ENCODE measurements around the gene EPX.
A peak's percentile ranks its signal among the peaks of the same experiment; 100 is the strongest.

EPX gene

DNA sequence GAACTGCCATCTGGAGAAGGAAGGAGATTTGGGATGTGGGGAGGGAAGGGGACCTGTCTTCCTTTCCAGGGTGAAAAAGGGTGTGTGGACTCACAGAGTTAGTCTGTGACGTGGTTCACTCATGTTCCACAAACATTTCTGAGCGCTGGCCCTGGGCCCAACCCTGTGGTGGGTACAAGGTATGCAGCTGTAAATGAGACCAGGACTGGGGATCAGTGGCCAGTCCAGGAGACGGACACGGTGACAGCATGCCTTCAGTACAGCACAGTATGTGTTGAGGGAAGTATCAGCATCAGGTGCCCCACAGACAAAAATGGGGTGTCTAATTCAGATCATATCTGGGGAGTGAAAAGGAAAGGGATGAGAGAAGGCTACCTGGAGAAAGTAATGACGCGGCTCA is 5.5 kb upstream of the EPX start:
- no peak for DNase-seq

DNA sequence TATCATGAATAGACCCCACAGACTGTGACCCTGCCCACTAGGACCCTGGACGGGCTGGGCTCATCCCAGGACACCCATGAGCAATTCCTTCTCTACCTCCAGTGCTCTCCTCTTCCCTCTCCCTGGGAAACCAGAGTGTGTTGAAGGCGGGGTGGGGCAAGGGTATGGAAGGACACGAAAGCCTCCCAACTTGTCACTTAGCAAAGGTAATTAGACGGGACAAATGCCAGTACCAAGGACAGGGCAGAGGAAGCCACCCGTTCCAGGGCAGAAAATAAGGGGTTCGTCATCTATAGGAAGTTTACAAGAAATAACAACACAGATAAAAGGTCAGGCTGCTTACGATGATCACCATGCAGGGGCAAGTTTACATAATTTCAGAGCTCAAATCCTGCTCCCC is 4.9 kb upstream of the EPX start:
- DNase-seq: no peak

DNA sequence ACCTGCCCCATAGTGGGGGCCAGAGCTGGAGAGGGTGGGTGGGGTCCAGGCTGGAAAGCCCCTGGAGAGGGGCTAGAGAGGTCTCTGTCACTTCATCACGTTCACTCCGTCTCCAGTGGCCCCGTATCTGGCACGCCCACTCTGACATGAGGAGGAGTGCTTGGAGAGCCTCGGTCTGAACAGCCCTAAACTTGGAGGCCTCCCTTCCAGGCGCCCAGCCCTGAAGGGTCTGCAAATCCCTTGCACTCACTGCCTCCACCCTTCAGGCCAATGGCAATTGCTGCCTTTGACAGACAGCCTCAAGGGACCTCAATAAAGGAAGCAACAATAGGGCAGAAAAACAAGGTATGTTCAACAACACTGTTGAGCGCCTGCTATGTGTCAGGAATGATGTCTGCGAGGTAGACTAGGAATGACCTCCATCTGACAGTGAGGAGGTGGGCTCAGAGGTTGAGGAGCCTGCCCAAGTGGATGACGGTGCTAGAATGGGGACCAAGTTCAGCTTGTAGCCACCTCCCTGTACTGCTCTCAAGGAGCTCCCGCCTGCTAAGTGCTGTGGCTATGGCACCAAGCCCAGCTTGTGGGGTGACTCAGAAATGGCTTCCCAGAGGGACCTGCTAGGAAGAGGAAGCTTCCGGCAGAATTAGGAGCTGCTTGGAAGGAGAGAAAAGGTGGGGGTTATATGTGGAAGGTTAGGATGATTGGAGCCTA is 2.9 kb upstream of the EPX start:
- DNase-seq: no peak

DNA sequence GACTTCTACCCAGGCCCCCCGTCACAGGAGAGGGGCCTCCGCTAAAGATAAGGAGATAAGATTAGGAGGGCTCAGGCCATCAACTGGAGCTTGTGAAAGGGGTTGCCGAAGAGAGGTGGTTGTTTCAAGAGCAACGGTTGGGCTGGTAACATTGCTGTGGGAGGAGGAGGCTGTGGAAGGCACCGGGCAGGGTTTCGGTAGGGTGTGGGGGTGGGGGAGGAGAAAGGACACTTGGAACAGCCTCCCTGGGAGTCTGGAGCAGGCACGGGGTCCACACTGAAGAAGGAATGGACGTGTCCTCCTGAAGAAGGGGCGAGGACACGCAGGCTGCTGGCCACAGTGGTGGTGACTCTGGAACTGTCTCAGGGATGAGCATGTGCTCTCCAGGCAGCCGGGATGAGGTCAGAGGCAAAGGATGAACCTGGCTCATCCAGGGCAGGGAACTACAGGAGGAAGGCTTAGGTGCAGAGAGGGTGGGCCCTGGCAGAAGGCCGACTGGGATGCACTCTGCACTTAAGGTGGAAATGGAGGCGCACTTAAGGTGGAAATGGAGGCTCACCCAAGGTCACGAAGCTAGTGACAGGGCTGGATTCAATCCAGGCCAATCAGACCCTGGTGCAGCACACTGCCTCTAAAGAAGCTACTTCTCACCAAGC is 1.2 kb upstream of the EPX start:
- DNase-seq: no peak

DNA sequence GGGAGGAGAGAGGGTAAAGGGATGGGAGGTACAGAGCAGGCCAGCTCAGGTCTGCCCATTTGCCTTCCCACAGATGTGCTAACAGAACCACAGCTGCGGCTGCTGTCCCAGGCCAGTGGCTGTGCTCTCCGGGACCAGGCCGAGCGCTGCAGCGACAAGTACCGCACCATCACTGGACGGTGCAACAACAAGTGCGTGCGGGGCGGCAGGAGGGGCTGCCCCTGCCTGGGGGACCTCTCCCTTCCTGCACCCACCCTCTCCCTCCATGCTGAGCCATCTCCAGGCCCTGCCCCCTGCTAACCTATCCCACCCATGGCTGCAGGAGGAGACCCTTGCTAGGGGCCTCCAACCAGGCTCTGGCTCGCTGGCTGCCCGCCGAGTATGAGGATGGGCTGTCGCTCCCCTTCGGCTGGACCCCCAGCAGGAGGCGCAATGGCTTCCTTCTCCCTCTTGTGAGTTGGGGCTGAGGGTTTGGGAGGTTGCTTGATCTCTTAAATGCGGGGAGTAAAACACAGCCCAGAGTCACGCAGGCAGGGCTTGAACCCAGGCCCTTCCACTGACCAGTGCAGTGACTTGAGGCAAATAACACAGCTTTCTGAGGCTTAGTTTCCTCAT is 1.2 kb downstream of the EPX start:
- DNase-seq: no peak

DNA sequence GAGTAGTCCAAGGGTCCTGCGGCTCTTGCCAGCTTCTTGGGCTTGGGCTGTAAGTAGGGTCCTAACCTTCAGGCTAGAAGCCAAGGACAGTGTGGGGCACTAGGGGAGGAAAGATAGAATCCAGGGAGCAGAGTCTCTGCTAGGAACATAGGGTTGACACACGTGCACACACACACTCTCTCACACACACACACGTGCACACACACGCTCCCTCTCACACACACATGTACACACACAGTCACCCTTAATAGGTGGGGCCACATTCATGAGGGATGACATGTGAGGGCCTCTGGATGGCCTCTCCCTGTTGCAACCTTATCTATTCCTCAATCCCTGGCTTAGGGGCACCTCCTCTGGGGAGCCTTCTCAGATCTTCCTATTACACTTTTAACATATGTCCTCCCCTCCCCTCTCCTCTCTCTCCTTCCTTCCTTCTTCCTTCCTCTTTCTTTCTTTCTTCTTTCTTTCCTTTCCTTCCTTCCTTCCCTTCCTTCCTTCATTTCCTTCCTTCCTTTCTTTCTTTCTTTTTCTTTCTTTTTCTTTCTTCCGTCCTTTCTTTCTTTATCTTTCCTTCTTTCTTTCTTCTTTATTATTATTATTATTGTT is 3.1 kb downstream of the EPX start:
- DNase-seq: peak in 1 of 2 experiments; percentile 10

DNA sequence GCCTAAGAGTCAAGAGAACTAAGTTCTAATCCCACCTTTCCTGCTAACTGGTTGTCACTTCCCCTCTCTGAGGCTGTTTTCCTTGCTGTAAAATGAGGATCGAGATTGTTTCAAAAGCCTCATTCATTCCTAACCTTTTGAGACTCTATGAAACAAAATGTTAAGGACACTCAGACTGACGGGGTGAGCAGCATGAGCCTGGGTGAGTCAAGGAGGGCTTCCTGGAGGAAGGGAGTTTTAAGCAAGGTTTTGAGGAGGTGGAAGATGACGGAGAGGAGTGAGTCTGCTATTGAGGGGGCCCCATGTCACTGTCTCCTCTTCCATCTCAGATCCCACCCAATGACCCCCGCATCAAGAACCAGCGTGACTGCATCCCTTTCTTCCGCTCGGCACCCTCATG is 4.1 kb downstream of the EPX start:
- no peak for DNase-seq

DNA sequence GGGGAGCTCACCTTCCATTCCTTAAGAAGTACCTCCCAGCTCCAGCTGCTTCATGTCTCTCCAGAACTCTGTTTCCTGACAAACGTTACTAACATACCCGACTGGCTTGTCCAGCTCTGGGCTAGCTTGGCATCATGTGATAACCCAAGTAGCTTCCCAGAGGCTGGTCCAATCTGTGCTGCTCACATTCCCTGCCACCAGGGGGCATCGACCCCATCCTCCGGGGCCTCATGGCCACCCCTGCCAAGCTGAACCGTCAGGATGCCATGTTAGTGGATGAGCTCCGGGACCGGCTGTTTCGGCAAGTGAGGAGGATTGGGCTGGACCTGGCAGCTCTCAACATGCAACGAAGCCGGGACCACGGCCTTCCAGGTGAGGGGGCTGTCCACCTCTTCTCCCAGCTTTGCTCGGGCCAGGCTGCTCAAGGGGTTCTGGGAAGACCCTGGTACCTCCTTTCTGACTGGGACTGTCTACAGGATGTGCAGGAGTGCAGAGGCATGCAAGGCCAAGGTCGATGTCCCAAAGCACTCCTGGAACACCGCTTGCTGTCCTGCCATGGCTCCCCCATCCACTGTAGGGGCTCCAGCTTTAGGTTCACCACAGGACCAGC is 7.6 kb downstream of the EPX start:
- DNase-seq: peak; percentile 73 to 88

DNA sequence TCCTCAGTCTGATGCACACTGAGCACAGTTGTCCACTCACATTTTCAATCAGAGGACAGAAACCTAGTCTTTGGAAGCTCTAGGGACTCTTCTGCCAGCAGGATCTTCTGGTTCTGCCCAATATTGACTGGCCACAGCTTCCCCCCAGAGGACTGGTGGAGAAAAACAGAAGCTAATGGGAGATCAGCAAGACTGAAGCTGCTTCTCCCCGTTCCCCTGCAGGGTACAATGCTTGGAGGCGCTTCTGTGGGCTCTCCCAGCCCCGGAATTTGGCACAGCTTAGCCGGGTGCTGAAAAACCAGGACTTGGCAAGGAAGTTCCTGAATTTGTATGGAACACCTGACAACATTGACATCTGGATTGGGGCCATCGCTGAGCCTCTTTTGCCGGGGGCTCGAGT is 10.3 kb downstream of the EPX start:
- DNase-seq: no peak

DNA sequence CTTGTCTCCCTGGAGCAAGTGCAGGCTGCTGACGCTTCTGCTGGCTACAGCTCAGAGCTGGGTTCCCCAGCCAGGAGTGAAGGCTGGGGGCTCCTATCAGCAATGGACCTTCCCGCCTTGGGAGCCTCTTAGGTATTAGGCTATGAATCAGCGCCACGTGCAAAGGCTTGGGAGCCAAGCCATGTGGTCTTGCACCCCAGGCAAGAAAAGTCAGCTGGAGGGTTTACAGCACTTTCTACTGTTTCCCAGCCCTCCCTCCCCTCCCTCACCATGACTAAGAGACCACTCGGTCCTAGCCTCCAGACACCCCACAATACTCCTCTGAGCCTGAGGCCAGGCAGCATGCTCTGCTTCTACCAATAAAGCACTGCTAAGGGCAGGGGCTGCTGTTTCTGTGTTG is 12.3 kb downstream of the EPX start:
- DNase-seq: no peak

DNA sequence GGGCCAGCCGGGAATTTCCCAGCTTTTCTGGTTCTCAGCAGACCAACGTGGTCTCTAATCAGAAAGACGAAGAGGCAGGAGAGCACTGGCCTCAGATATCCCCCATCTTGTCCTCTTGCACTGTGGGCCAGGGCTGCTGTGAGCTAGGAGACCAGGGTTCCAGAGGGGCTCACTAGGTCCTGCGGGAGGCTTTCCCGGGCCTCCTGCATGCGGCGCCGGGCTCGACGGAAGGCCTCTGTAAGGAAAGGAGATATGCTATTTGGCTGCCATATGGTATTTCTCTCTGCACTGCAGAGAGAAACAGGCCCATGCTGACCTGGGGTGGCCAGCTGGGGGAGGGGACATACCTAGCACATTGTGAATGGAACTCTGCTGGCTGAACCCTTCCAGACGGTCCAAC is 13.4 kb downstream of the EPX start:
- no peak for DNase-seq

DNA sequence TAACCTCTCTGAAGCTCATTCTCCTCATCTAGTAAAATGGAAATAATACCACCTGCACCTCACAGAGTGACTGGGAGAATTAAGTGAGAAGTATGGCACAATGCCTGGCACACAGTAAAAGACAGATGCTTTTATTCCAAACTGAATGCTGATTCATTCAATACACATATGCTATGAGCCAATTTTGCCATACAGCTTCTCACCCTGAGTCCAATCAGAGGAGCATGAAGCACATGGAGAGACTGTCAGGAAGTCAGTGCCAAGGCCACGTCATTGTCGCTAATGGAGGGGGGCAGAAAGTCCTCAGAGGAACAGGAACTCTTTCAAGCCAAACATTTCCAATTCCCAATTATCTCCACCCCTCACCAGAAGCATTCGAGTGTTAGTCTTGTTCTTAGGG is 14.9 kb downstream of the EPX start:
- DNase-seq: no peak

DNA sequence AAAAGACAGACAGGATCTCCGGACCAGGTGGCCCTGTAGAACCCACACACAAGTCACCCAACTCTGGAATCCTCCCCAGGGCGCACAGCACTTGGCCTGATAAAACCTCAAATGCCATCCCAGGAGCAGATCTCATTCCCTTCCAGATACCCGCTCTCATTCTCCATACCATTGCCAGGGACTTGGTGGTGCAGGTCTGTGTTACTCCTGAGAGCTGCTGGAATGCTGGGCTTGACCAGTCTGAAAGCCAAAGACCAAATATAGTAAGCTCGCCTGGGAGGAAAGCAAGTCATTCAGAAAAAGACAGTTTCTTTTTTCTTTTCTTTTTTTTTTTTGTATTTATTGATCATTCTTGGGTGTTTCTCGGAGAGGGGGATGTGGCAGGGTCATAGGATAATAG is 15.8 kb downstream of the EPX start:
- no peak for DNase-seq

DNA sequence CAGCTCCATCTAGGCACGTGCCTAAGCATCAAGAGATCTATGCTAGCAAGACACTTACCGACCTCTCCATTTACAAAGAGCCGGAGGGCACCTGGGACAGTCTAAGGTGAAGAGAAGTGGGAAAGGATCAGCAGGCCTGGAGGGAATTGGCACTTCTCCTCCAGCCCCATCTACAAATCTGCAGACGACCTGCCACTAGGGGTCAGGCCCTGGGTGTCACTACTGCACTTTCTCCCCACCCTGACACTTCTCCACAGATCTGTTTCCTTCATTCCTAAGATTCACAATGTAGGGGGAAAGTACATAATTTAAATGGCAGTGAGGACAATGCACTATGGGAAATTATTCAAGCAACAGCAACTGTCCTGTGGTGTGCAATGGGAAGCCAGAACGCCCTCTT is 18.4 kb downstream of the EPX start:
- peak in 1 of 2 experiments; percentile 4 for DNase-seq

DNA sequence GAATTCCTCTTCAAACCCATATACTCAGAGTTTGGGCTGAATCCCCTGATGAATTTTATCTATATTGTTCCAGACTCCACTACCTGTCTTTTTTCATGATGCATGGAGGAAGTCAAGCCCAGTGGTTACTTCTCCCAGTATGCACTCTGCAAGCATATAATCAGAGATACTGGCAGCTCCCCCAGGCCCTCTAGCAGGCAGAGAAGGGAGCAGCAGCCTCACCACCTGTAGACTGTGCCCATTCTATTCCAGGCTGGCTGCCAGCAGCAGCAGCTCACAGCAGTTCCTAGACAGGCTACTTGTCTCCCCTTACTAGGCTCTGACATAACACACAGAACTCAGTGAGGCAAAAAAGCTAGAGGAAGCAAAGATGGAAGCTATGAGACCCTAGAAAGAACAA is 23.2 kb downstream of the EPX start:
- DNase-seq: peak in 1 of 2 experiments; percentile 12

DNA sequence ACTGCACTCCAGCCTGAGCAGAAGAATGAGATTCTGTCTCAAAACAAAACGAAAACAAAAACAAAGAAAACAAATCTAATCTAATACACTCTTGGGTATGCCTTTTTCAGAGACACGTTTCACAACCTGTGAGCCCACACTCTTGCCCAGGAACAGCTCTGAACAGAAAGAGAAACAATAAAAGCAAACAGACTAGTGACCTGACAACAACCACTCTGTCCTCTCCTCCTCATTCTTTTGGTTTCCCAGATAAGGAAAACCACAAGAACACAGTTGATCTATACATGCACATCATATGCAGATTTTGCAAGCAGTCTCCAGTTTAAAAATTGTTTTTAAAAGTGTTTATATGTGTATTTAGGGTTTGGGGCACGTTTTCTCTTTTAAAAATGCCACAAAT is 25.2 kb downstream of the EPX start:
- no peak for DNase-seq

DNA sequence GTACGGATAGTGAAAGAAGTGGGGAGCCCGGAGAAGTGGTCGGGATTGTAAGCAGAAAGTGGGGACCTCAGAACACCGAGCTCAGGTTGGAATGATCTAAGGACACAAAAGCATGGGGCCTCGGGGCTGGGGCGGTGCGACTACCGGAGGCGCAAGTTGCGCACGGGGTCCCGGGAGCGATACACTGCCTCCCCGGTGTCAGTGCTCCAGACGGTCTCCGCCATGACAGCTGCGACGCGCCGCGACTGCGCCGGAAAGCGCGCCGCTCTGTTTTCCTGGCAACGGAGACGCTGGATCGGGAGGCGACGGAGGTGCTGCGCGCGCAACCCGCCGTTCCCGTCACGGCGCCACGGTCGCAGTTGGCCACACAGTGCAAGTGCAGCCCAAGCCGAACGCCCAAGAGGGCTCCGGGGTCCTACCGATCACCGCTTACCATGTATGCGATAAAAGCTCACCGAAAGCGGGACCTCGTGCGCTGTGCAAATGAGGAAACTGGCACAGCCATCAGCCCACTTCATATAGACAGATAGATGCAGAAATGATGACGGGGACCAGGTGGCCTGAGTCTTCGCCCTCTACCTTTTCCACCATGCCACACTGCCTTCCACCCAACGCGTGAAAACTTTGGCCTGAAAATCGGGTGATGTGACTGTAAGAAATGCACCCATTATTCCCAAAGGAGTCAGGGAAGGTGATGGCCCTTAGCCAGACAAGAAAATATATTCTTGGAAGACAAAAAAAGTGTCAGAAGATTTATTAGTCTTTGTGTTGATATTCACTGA is 26.7 kb downstream of the EPX start, which contains the start of gene MKS1:
Gene MKS1 (minus strand): TSS at position 249 of the 782 bp plus-strand sequence. CDS start 25 bp downstream, at position 224.
- peak; percentile 83 to 94 for DNase-seq

DNA sequence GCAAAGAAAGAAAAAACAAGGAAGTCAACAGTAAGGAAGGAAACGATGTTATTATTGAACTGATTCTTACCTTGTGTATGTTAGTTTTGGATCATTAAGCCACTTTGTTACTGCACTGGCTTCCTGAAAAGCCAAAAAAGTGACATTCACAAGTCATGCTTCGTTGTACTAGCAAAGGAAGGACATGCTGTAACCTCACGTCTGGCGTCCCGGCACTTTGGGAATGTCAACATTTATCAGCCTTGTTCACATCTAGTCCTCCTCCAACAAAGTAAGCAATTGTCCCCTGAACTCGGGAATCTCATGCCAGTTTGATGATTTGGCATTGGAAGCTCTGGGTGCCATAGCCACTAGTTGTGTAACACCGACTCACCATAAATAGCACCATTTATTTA is 27.3 kb downstream of the EPX start:
- peak in 1 of 2 experiments; percentile 6 for DNase-seq

DNA sequence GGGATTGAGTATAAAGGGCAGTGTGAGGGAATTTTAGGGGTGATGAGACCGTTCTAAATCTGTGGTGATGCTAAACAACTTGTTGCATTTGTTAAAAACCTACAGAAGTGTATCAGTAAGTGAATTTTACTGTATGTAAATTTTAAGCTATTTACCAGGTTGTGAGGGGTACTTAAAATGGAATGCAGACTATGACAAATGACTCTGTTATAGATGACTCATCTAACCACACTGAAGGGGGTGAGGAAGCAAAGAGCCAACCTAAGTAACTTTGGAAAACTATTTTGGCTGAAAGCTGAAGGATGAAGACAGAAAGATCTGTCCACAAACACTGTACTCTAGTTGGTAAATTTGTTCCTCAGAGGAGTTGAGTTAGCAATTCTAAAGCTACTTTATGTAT is 31.8 kb downstream of the EPX start:
- DNase-seq: no peak

DNA sequence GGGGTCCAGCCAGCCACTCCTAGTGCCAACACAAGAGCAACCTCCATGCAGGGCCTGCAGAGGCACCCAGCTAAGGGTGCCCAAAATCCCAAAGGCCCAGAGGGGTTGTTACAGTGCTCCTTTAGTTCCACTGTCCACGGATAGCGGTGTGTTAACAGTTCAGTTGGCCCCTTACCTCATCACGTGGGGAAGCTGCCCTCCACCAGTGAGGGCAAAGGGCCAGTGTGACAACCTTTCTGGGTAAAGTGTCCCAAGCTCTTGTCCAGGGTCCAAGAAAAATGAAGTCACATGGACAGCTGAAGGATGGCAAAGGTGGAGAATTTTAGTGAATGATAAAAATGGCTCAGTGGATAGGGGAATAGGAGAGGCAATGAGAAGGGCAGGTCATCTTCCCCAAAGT is 35.2 kb downstream of the EPX start:
- DNase-seq: no peak

DNA sequence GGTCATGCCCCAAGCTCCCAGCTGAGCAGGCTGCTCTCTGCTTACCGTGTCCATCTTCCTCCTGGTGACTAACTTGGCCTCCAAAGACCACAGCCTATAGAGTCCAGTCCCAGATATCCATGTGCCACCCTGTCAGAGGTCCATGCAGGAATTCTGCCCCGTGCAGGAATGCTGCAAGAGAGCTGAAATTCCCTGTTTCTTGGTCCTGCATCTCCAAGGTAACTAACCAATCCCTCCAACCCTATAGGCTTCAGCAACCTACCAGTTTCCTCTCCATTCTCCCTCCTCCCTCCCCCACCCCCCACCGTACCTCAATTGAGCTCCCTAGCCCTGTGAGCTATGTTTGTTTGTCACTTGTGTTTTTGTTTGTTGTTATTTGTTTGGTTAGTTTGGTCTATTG is 36.2 kb downstream of the EPX start:
- DNase-seq: no peak

DNA sequence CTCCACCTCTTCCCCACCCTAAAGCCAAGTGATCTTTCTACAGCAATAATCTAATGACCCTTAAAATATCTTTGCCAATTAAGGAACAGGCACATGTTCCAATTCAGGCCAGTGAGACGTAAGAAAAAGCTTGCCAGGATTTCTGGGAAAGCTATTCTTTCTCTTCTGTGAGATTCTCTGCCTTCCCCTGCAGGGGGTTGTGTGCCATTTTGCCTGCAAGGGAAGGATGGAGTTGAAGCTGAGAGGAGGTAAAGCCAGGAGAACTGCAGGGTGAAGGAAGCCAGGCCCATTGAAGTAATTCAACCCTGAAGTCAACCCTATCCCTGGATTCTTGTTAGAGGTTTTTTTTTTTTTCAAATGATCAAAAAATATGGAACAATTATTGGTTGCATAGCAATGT is 36.9 kb downstream of the EPX start:
- no peak for DNase-seq

DNA sequence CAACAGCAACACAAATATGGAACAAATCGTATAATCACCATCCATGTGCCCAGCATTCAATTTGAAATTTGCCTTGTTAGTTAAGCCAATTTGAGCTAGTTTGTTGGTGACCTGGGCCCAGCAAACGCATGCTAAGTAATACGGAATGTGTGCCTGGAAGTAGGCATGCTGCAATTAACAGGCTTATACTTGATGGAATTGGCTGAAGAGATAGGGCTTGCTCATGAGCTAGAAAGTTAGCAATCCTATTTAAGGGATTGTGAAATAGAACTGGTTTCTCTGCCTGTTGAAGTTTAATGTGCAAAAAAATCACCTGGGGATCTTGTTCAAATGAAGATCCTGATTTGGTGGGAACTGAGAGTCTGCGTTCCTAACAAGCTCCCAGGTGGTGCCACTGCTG is 37.4 kb downstream of the EPX start:
- DNase-seq: no peak

All from NCI-H524 (cell line).